PC-3 (cell line): Measurements from ENCODE around the gene MPL. TPM values are rescaled to one million over a fixed set of nuclear protein-coding genes. Genes with fewer than 3 reads are reported as not detected.
"Not testable (repeated sequence)": the region's sequence is repeated elsewhere in the genome, so short reads cannot be mapped to it uniquely, and the experiment has no call there.

ENCODE experiments used
- ATAC-seq: fragments of 200-7000 bp; cut with Tn5 transposase; 2 replicates; pipeline ENCODE4 v1.9.1; 2020; ENCODE audit warnings: mild to moderate bottlenecking, moderate library complexity
- BruUV-seq: library from RNA; stranded (reverse); fragments of 400-500 nt; replicated peaks from 2 replicates; lab custom pipeline; 2021; lab: Mats Ljungman, UMichigan
- CTCF ChIA-PET: fragments of 300-600 bp; sonication (Branson Sonifier 250); formaldehyde crosslinking; loops from one replicate; lab custom pipeline; 2022; ENCODE audit warnings: antibody characterized with exemption; lab: Charles Lee
- POLR2A ChIA-PET: fragments of 300-600 bp; sonication (Branson Sonifier 250); formaldehyde crosslinking; loops from one replicate; lab custom pipeline; 2022; ENCODE audit warnings: antibody characterized with exemption; ENCODE audit not compliant: unreplicated experiment; lab: Charles Lee
- DNase-seq: peaks from one replicate; pipeline ENCODE4 v3.0.0-alpha.2; 2015
- H2AFZ ChIP-seq: fragments of 300-600 bp; sonication (generic); 2 replicates; pipeline ENCODE4 v1.6.0; 2016; ENCODE audit warnings: antibody characterized with exemption, low read length
- H3F3A ChIP-seq: fragments of 300-600 bp; sonication (generic); one replicate; pipeline ENCODE4 v1.6.0; 2017; ENCODE audit warnings: antibody characterized with exemption, low read length, control low read depth, mild to moderate bottlenecking; ENCODE audit not compliant: unreplicated experiment
- H3K27ac ChIP-seq: fragments of 300-600 bp; sonication (generic); 2 replicates; pipeline ENCODE4 v1.5.1; 2016; ENCODE audit warnings: mild to moderate bottlenecking, low read length
- H3K27me3 ChIP-seq: fragments of 300-600 bp; sonication (generic); 2 replicates; pipeline ENCODE4 v1.6.1; 2016; ENCODE audit warnings: low read length, mixed read lengths
- H3K36me3 ChIP-seq: fragments of 300-600 bp; sonication (generic); 2 replicates; pipeline ENCODE4 v1.6.1; 2016; ENCODE audit warnings: low read depth, mixed run types, low read length, mixed read lengths
- H3K4me1 ChIP-seq: fragments of 300-600 bp; sonication (generic); 2 replicates; pipeline ENCODE4 v1.5.1; 2016; ENCODE audit warnings: low read length; ENCODE audit not compliant: insufficient read depth
- H3K4me2 ChIP-seq: fragments of 300-600 bp; sonication (generic); 2 replicates; pipeline ENCODE4 v1.6.0; 2016; ENCODE audit warnings: low read length
- H3K4me3 ChIP-seq: fragments of 300-600 bp; sonication (generic); 2 replicates; pipeline ENCODE4 v1.5.1; 2016; ENCODE audit warnings: mild to moderate bottlenecking, low read length, mixed read lengths
- H3K79me2 ChIP-seq: fragments of 300-600 bp; sonication (generic); 2 replicates; pipeline ENCODE4 v1.6.1; 2017; ENCODE audit warnings: low read length, mixed read lengths
- H3K9ac ChIP-seq: fragments of 300-600 bp; sonication (generic); 2 replicates; pipeline ENCODE4 v1.6.0; 2016; ENCODE audit warnings: mild to moderate bottlenecking, low read length
- H3K9me2 ChIP-seq: fragments of 300-600 bp; sonication (generic); replicated peaks from 2 replicates; pipeline ENCODE4 v1.6.1; 2016; ENCODE audit warnings: mixed run types, low read length, mixed read lengths
- H3K9me3 ChIP-seq: fragments of 300-600 bp; sonication (generic); 2 replicates; pipeline ENCODE4 v1.6.1; 2016; ENCODE audit warnings: low read length, mixed read lengths
- H4K20me1 ChIP-seq: fragments of 300-600 bp; sonication (generic); 2 replicates; pipeline ENCODE4 v1.6.1; 2016; ENCODE audit warnings: low read length, mixed read lengths
- EZH2 ChIP-seq: fragments of 300-600 bp; sonication (generic); IDR thresholded peaks from one replicate; pipeline ENCODE4 v1.6.1; 2017; ENCODE audit warnings: antibody characterized with exemption, mild to moderate bottlenecking, low read length; ENCODE audit not compliant: unreplicated experiment
- EZH2phosphoT487 ChIP-seq: fragments of 300-600 bp; sonication (generic); IDR thresholded peaks from 2 replicates; pipeline ENCODE4 v1.6.1; 2018; ENCODE audit warnings: mild to moderate bottlenecking, antibody characterized with exemption, low read length, borderline replicate concordance
- intact Hi-C: fragments of 100-400 bp; cut with micrococcal nuclease; formaldehyde crosslinking; loops from 2 replicates; pipeline ENCODE4 v1.9.0; 2023
- total RNA-seq: library from RNA; depleted of rRNA; stranded (reverse); fragments of >200 nt; gene quantifications from 2 replicates; pipeline ENCODE4 v1.2.3, GENCODE V29; 2014
- TF ChIP-seq, protein P1 (sequence below): fragments of 300-600 bp; sonication (generic); conservative IDR thresholded peaks from 2 replicates; pipeline ENCODE4 v1.5.1; 2017; ENCODE audit warnings: antibody characterized with exemption, low read depth, mild to moderate bottlenecking, low read length

The MPL gene
- total RNA-seq, 1 experiment from 2014 or later = not detected

DNA sequence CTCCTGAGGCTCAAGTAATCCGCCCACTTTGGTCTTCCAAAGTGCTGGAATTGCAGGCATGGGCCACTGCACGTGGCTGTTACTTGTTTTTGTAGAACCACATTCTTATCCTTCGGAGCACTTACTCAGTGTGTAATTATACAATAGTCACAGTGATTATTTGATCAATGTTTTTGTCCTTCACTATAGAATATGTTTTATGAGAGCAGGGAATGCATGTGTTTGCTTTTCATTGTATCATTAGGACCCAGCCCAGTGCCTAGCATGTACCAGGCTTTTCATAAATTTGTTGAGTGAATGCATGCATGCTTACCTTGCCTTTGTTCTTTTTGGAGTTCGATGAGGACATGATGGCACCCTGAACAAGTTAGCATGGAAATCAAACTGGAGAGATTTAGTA lies 57.9 kb downstream of the MPL start:
- ChIA-PET CTCF (interaction anchor here (0.6 kb wide), 1 partner anchor 549 kb away, joined by 3 read pairs; the partner anchor contains the start of gene ZNF691), POLR2A (no interaction called here)
- no peak for TF ChIP-seq EZH2
- TF ChIP-seq, protein P1, sequence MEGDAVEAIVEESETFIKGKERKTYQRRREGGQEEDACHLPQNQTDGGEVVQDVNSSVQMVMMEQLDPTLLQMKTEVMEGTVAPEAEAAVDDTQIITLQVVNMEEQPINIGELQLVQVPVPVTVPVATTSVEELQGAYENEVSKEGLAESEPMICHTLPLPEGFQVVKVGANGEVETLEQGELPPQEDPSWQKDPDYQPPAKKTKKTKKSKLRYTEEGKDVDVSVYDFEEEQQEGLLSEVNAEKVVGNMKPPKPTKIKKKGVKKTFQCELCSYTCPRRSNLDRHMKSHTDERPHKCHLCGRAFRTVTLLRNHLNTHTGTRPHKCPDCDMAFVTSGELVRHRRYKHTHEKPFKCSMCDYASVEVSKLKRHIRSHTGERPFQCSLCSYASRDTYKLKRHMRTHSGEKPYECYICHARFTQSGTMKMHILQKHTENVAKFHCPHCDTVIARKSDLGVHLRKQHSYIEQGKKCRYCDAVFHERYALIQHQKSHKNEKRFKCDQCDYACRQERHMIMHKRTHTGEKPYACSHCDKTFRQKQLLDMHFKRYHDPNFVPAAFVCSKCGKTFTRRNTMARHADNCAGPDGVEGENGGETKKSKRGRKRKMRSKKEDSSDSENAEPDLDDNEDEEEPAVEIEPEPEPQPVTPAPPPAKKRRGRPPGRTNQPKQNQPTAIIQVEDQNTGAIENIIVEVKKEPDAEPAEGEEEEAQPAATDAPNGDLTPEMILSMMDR = no peak
- TF ChIP-seq EZH2phosphoT487 = no peak
- H4K20me1 ChIP-seq = no peaks in the 10 kb centered on the region
- BruUV-seq = no TSS peak
- intact Hi-C loops = loop anchor here (5.0 kb wide), 1 partner anchor 168 kb away; no protein-coding TSS in a partner anchor
- no peaks in the 10 kb centered on the region for H3K27me3 ChIP-seq
- ATAC-seq = peak; percentile 50
- peak overlapping the region; percentile 32 for H3K4me2 ChIP-seq
- peaks cover 21% of the 10 kb centered on the region for H3K79me2 ChIP-seq
- DNase-seq = peak; percentile 7
- H3K36me3 ChIP-seq = no peaks in the 10 kb centered on the region
- peaks cover 4% of the 10 kb centered on the region for H3F3A ChIP-seq
- H3K4me1 ChIP-seq = peaks cover 26% of the 10 kb centered on the region
- H3K4me3 ChIP-seq = peak overlapping the region; percentile 5; the same call in 1 of the 2 replicates
- H3K27ac ChIP-seq = peak overlapping the region; percentile 61
- no peak overlapping the region for H3K9ac ChIP-seq
- no peaks in the 10 kb centered on the region for H3K9me3 ChIP-seq
- no peak overlapping the region for H2AFZ ChIP-seq
- no peaks in the 10 kb centered on the region for H3K9me2 ChIP-seq

DNA sequence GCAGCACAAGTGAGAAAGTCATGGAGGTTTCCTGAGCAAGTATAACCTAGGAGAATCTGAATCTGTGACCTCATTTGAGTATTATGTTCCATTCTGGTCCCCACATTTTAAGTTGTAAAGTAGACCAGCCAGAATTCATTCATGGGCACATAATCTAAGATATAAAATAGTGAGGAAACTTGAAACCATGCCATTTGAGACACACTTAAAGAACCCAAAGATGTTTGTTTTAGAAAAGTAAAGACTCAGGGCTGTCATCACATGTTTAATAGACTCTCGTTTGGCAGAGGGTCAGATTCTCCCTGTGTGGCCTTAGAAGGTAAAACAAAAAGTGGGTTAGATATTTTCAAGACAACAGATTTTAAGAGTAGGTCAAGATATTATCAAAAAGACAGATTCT lies 58.4 kb downstream of the MPL start:
- no TSS peak for BruUV-seq
- TF ChIP-seq EZH2phosphoT487 (no peak), EZH2 (no peak)
- TF ChIP-seq, protein P1 = no peak
- peaks cover 16% of the 10 kb centered on the region for H3K79me2 ChIP-seq
- H3K27ac ChIP-seq = peak overlapping the region; percentile 61
- peaks cover 22% of the 10 kb centered on the region for H3K4me1 ChIP-seq
- DNase-seq (peak; percentile 71), ATAC-seq (peak; percentile 87)
- no peaks in the 10 kb centered on the region for H3K9me3 ChIP-seq
- peaks cover 4% of the 10 kb centered on the region for H3F3A ChIP-seq
- H3K4me3 ChIP-seq = peak overlapping the region; percentile 5; the same call in 1 of the 2 replicates
- no peaks in the 10 kb centered on the region for H4K20me1 ChIP-seq
- POLR2A ChIA-PET = no interaction called here
- H3K4me2 ChIP-seq = peak overlapping the region; percentile 32
- H3K36me3 ChIP-seq = no peaks in the 10 kb centered on the region
- H3K27me3 ChIP-seq = no peaks in the 10 kb centered on the region
- H3K9ac ChIP-seq = no peak overlapping the region
- H3K9me2 ChIP-seq = no peaks in the 10 kb centered on the region
- no peak overlapping the region for H2AFZ ChIP-seq
- CTCF ChIA-PET = no interaction called here
- intact Hi-C loops = loop anchor here (5.0 kb wide), 1 partner anchor 169 kb away; no protein-coding TSS in a partner anchor

DNA sequence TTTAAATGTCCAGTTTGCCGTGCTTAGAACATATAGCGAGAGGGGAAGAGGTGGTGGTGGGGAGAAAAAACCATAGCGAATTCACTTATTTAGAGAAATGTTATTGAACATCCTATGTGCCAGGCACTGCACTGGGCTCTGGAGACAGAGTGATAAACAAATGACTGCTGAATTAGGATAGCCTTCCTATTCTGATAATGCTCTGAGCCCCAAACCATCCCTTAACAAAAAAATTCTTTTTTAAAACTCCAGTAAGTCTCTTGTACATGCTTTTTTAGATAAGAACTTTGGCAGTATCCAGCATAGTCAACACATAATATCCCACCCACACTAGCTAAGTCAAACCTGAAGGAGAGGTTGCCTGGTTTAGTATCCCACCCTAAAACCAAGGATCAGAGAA lies 60.6 kb downstream of the MPL start:
- intact Hi-C loops = loop anchor here (5.0 kb wide), 1 partner anchor 171 kb away; no protein-coding TSS in a partner anchor
- no peaks in the 10 kb centered on the region for H4K20me1 ChIP-seq
- no peak overlapping the region for H3K4me3 ChIP-seq
- no peak overlapping the region for H2AFZ ChIP-seq
- DNase-seq (no peak), ATAC-seq (no peak)
- no TSS peak for BruUV-seq
- H3K27me3 ChIP-seq = no peaks in the 10 kb centered on the region
- CTCF ChIA-PET = no interaction called here
- H3K9me2 ChIP-seq = no peaks in the 10 kb centered on the region
- no peak for TF ChIP-seq EZH2
- no peak overlapping the region for H3K27ac ChIP-seq
- peaks cover 22% of the 10 kb centered on the region for H3K4me1 ChIP-seq
- no peak overlapping the region for H3K9ac ChIP-seq
- POLR2A ChIA-PET = no interaction called here
- no peak overlapping the region for H3K4me2 ChIP-seq
- H3K36me3 ChIP-seq = no peaks in the 10 kb centered on the region
- no peaks in the 10 kb centered on the region for H3K9me3 ChIP-seq
- H3K79me2 ChIP-seq = peaks cover 11% of the 10 kb centered on the region; the same call in 1 of the 2 replicates
- peaks cover 4% of the 10 kb centered on the region for H3F3A ChIP-seq

DNA sequence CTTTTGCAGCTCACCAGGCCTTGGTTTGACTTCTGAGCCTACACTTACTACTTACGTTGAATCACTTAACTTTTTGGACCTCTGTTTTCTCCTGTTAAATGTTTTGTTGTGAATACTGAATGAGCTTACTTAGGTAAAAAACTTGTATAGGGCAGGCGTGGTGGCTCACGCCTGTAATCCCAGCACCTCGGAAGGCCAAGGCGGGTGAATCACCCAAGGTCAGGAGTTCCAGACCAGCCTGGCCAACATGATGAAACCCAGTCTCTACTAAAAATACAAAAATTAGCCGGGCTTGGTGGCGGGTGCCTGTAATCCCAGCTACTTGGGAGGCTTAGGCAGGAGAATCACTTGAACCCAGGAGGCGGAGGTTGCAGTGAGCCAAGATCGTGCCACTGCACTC lies 62.8 kb downstream of the MPL start:
- ATAC-seq, POLR2A ChIA-PET, CTCF ChIA-PET: not testable (repeated sequence)

More for the DNA sequence above, 62.8 kb downstream of the MPL start:
- H3K27ac ChIP-seq, H3K79me2 ChIP-seq, DNase-seq, BruUV-seq, H3F3A ChIP-seq, H3K9me3 ChIP-seq, H3K27me3 ChIP-seq, H4K20me1 ChIP-seq, H3K9me2 ChIP-seq, H2AFZ ChIP-seq, H3K9ac ChIP-seq, intact Hi-C loops, H3K4me3 ChIP-seq, H3K4me2 ChIP-seq: not testable (repeated sequence)
- H3K36me3 ChIP-seq = peaks cover 16% of the 10 kb centered on the region
- peaks cover 15% of the 10 kb centered on the region for H3K4me1 ChIP-seq
